ENCODE results near the gene ACER2. TPM values are rescaled to one million over a fixed set of nuclear protein-coding genes. Genes with fewer than 3 reads are reported as not detected.

ACER2 gene
- total RNA-seq, 1 experiment from 2014 or later: 0.84 TPM

- no peaks in the 10 kb centered on the region for H3K9me3 ChIP-seq (ENCODE audit: low read depth, low read length, poor library complexity, severe bottlenecking)
- no peak overlapping the region for H3K4me3 ChIP-seq (ENCODE audit: low read depth, low read length, poor library complexity, severe bottlenecking)
- H3K36me3 ChIP-seq (ENCODE audit: insufficient read depth, low read length, poor library complexity, severe bottlenecking): no peaks in the 10 kb centered on the region
- ChIA-PET CTCF (interaction anchor here (1.2 kb wide), 1 partner anchor 451 kb away, joined by 6 read pairs; no protein-coding TSS in a partner anchor), POLR2A (ENCODE audit: low non-redundant PET) (no interaction called here)
- BruUV-seq (replicated peaks): no TSS peak
- no peak for DNase-seq (ENCODE audit: low spot score)
- no peak overlapping the region for H3K27ac ChIP-seq (ENCODE audit: low read depth, low read length, poor library complexity, severe bottlenecking)
- TF ChIP-seq CTCF (conservative IDR thresholded peaks at IDR 0.05; ENCODE audit: low read depth, low read length) (no peak), EZH2 (IDR thresholded peaks at IDR 0.05; ENCODE audit: borderline replicate concordance, low read depth, low read length, poor library complexity, severe bottlenecking) (no peak)
- H3K27me3 ChIP-seq (replicated peaks; ENCODE audit: insufficient read depth, low read depth, low read length, poor library complexity): no peaks in the 10 kb centered on the region
- no peaks in the 10 kb centered on the region for H3K4me1 ChIP-seq (ENCODE audit: insufficient read depth, low read length, poor library complexity, severe bottlenecking)
- intact Hi-C loops (cut with micrococcal nuclease; ENCODE audit: unreplicated experiment): loop anchor here (1.0 kb wide), 1 partner anchor 451 kb away; no protein-coding TSS in a partner anchor
Measured at GRCh38 chr9:19470981-19471650, 62.3 kb downstream of the ACER2 start.

- TF ChIP-seq EZH2 (IDR thresholded peaks at IDR 0.05; ENCODE audit: borderline replicate concordance, low read depth, low read length, poor library complexity, severe bottlenecking) (no peak), CTCF (conservative IDR thresholded peaks at IDR 0.05; ENCODE audit: low read depth, low read length) (peak; percentile 64)
- Histone ChIP-seq H3K4me1 (ENCODE audit: insufficient read depth, low read length, poor library complexity, severe bottlenecking) (no peaks in the 10 kb centered on the region), H3K27me3 (replicated peaks; ENCODE audit: insufficient read depth, low read depth, low read length, poor library complexity) (no peaks in the 10 kb centered on the region), H3K27ac (ENCODE audit: low read depth, low read length, poor library complexity, severe bottlenecking) (no peak overlapping the region), H3K9me3 (ENCODE audit: low read depth, low read length, poor library complexity, severe bottlenecking) (no peaks in the 10 kb centered on the region), H3K36me3 (ENCODE audit: insufficient read depth, low read length, poor library complexity, severe bottlenecking) (no peaks in the 10 kb centered on the region), H3K4me3 (ENCODE audit: low read depth, low read length, poor library complexity, severe bottlenecking) (no peak overlapping the region)
- DNase-seq (ENCODE audit: low spot score): peak; percentile 46
- CTCF ChIA-PET: interaction anchor here (1.2 kb wide), 1 partner anchor 451 kb away, joined by 6 read pairs; no protein-coding TSS in a partner anchor
- POLR2A ChIA-PET (ENCODE audit: low non-redundant PET): no interaction called here
- intact Hi-C loops (cut with micrococcal nuclease; ENCODE audit: unreplicated experiment): loop anchor here (1.0 kb wide), 1 partner anchor 450 kb away; no protein-coding TSS in a partner anchor
- no TSS peak for BruUV-seq (replicated peaks)
Measured at GRCh38 chr9:19471737-19472648, 63.2 kb downstream of the ACER2 start.

- TF ChIP-seq EZH2 (IDR thresholded peaks at IDR 0.05; ENCODE audit: borderline replicate concordance, low read depth, low read length, poor library complexity, severe bottlenecking): no peak
- TF ChIP-seq CTCF (conservative IDR thresholded peaks at IDR 0.05; ENCODE audit: low read depth, low read length): no peak
- no peaks in the 10 kb centered on the region for H3K36me3 ChIP-seq (ENCODE audit: insufficient read depth, low read length, poor library complexity, severe bottlenecking)
- H3K27me3 ChIP-seq (replicated peaks; ENCODE audit: insufficient read depth, low read depth, low read length, poor library complexity): no peaks in the 10 kb centered on the region
- intact Hi-C loops (cut with micrococcal nuclease; ENCODE audit: unreplicated experiment): no loop called here
- BruUV-seq (replicated peaks): no TSS peak
- ChIA-PET POLR2A (ENCODE audit: low non-redundant PET) (no interaction called here), CTCF (no interaction called here)
- no peak overlapping the region for H3K27ac ChIP-seq (ENCODE audit: low read depth, low read length, poor library complexity, severe bottlenecking)
- H3K9me3 ChIP-seq (ENCODE audit: low read depth, low read length, poor library complexity, severe bottlenecking): no peaks in the 10 kb centered on the region
- H3K4me3 ChIP-seq (ENCODE audit: low read depth, low read length, poor library complexity, severe bottlenecking): no peak overlapping the region
- DNase-seq (ENCODE audit: low spot score): no peak
- no peaks in the 10 kb centered on the region for H3K4me1 ChIP-seq (ENCODE audit: insufficient read depth, low read length, poor library complexity, severe bottlenecking)
Measured at GRCh38 chr9:19473605-19474004, 64.8 kb downstream of the ACER2 start.

All from A673 (cell line).